PC-3 (cell line): ENCODE data around the gene GRB10.

Source experiments
- CTCF ChIP-seq: fragments of 300-600 bp; sonication (generic); conservative IDR thresholded peaks from 2 replicates; pipeline ENCODE4 v1.5.1; 2017; ENCODE audit warnings: antibody characterized with exemption, low read depth, mild to moderate bottlenecking, low read length
- EZH2 ChIP-seq: fragments of 300-600 bp; sonication (generic); IDR thresholded peaks from one replicate; pipeline ENCODE4 v1.6.1; 2017; ENCODE audit warnings: antibody characterized with exemption, mild to moderate bottlenecking, low read length; ENCODE audit not compliant: unreplicated experiment
- EZH2phosphoT487 ChIP-seq: fragments of 300-600 bp; sonication (generic); IDR thresholded peaks from 2 replicates; pipeline ENCODE4 v1.6.1; 2018; ENCODE audit warnings: mild to moderate bottlenecking, antibody characterized with exemption, low read length, borderline replicate concordance

DNA sequence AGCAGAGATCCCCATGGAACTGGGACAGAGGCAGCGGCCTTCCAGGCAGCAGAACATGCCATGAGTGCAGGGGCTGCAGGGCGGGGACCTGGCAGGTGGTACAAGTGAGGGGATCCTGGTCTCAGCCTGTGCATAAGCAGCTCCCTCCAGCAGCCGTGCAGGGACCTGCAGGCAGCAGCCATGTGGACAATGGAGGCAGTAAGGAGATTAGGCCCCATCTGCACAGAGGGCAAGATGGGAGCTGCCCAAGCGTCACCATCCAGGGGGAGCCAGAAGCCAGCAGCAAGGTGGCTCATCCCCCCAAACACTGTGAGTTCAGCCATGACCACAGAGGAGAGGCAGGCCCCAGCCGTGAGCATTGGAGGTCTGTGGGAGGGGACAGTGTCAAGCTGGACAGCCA, 220.6 kb downstream of the GRB10 start:
- TF ChIP-seq CTCF (0 out of 2 replicates have a peak, but pooled peaks have one; percentile 15), EZH2 (no peak), EZH2phosphoT487 (no peak)
